H9 (cell line): ENCODE measurements around the gene TLL2. TPM values are rescaled to one million over a fixed set of nuclear protein-coding genes. Genes with fewer than 3 reads are reported as not detected.

ENCODE experiments used
- DNase-seq: peaks from one replicate; pipeline ENCODE4 v3.0.0-alpha.2; 2017
- H2AFZ ChIP-seq: one replicate; pipeline ENCODE4 v1.6.1; 2013; ENCODE audit warnings: mild to moderate bottlenecking, low read length, control low read depth, moderate library complexity
- H2AK5ac ChIP-seq: 2 replicates; pipeline ENCODE4 v1.6.1; 2013; ENCODE audit warnings: low read length, control low read depth, mixed read lengths; ENCODE audit not compliant: insufficient read length
- H2BK120ac ChIP-seq: one replicate; pipeline ENCODE4 v1.6.1; 2013; ENCODE audit warnings: low read depth, mild to moderate bottlenecking, low read length, control low read depth, inconsistent platforms; ENCODE audit not compliant: poor library complexity, severe bottlenecking
- H2BK12ac ChIP-seq: 2 replicates; pipeline ENCODE4 v1.6.1; 2013; ENCODE audit warnings: low read length, control low read depth, mixed read lengths, low read depth; ENCODE audit not compliant: insufficient read length
- H2BK15ac ChIP-seq: 2 replicates; pipeline ENCODE4 v1.6.1; 2013; ENCODE audit warnings: low read depth, low read length, control low read depth
- H2BK20ac ChIP-seq: one replicate; pipeline ENCODE4 v1.6.1; 2013; ENCODE audit warnings: low read depth, mild to moderate bottlenecking, low read length, control low read depth, inconsistent platforms; ENCODE audit not compliant: poor library complexity, severe bottlenecking
- H2BK5ac ChIP-seq: 2 replicates; pipeline ENCODE4 v1.6.1; 2013; ENCODE audit warnings: low read length, control low read depth, mixed read lengths; ENCODE audit not compliant: insufficient read length
- H3K14ac ChIP-seq: 2 replicates; pipeline ENCODE4 v1.6.1; 2013; ENCODE audit warnings: low read length, control low read depth; ENCODE audit not compliant: insufficient read depth
- H3K18ac ChIP-seq: 2 replicates; pipeline ENCODE4 v1.6.1; 2013; ENCODE audit warnings: low read depth, mild to moderate bottlenecking, mixed read lengths, low read length, control low read depth; ENCODE audit not compliant: insufficient read length
- H3K23ac ChIP-seq: 2 replicates; pipeline ENCODE4 v1.6.1; 2013; ENCODE audit warnings: low read length, control low read depth, mixed read lengths, low read depth; ENCODE audit not compliant: insufficient read length
- H3K23me2 ChIP-seq: 2 replicates; pipeline ENCODE4 v1.6.1; 2013; ENCODE audit warnings: low read depth, mild to moderate bottlenecking, mixed read lengths, low read length, control low read depth; ENCODE audit not compliant: insufficient read length, poor library complexity, severe bottlenecking
- H3K27ac ChIP-seq: 2 replicates; pipeline ENCODE4 v1.5.1; 2013; ENCODE audit warnings: low read length, control low read depth, mixed read lengths, low read depth; ENCODE audit not compliant: insufficient read length
- H3K27me3 ChIP-seq: 2 replicates; pipeline ENCODE4 v1.6.1; 2013; ENCODE audit warnings: low read length, control low read depth, inconsistent platforms; ENCODE audit not compliant: insufficient read depth
- H3K4ac ChIP-seq: 2 replicates; pipeline ENCODE4 v1.6.1; 2013; ENCODE audit warnings: low read depth, mild to moderate bottlenecking, control low read depth, inconsistent platforms, low read length, moderate library complexity
- H3K4me1 ChIP-seq: 2 replicates; pipeline ENCODE4 v1.6.1; 2013; ENCODE audit warnings: low read length, control low read depth, inconsistent platforms; ENCODE audit not compliant: insufficient read depth
- H3K4me2 ChIP-seq: 2 replicates; pipeline ENCODE4 v1.6.1; 2013; ENCODE audit warnings: low read length, control low read depth, mixed read lengths; ENCODE audit not compliant: insufficient read length, insufficient read depth
- H3K56ac ChIP-seq: 2 replicates; pipeline ENCODE4 v1.6.1; 2013; ENCODE audit warnings: low read depth, mild to moderate bottlenecking, mixed read lengths, low read length, control low read depth; ENCODE audit not compliant: insufficient read length
- H3K79me1 ChIP-seq: 2 replicates; pipeline ENCODE4 v1.6.1; 2013; ENCODE audit warnings: low read depth, mild to moderate bottlenecking, moderate library complexity, low read length, control low read depth, inconsistent platforms; ENCODE audit not compliant: insufficient read depth, poor library complexity, severe bottlenecking
- H3K79me2 ChIP-seq: 2 replicates; pipeline ENCODE4 v1.6.1; 2013; ENCODE audit warnings: low read length, control low read depth, inconsistent platforms; ENCODE audit not compliant: insufficient read depth
- H3K9ac ChIP-seq: 2 replicates; pipeline ENCODE4 v1.6.1; 2013; ENCODE audit warnings: low read length, control low read depth, mixed read lengths; ENCODE audit not compliant: insufficient read length; ENCODE audit errors: extremely low read depth
- H3K9me3 ChIP-seq: one replicate; pipeline ENCODE4 v1.6.1; 2013; ENCODE audit warnings: low read depth, low read length, inconsistent platforms; ENCODE audit not compliant: control insufficient read depth
- H3T11ph ChIP-seq: one replicate; pipeline ENCODE4 v1.6.1; 2013; ENCODE audit warnings: mild to moderate bottlenecking, low read length, control low read depth, inconsistent platforms
- H4K20me1 ChIP-seq: one replicate; pipeline ENCODE4 v1.6.1; 2013; ENCODE audit not compliant: control insufficient read depth, insufficient read length, insufficient read depth
- H4K5ac ChIP-seq: 2 replicates; pipeline ENCODE4 v1.6.1; 2013; ENCODE audit warnings: low read depth, mild to moderate bottlenecking, mixed read lengths, low read length, control low read depth; ENCODE audit not compliant: insufficient read length
- H4K8ac ChIP-seq: replicated peaks from 2 replicates; pipeline ENCODE4 v1.6.1; 2013; ENCODE audit warnings: low read length, control low read depth, mixed read lengths, low read depth; ENCODE audit not compliant: insufficient read length
- H4K91ac ChIP-seq: 2 replicates; pipeline ENCODE4 v1.6.1; 2013; ENCODE audit warnings: low read depth, mild to moderate bottlenecking, moderate library complexity, mixed read lengths, low read length, control low read depth; ENCODE audit not compliant: insufficient read length
- H3K27ac Mint-ChIP-seq, 3 experiments: 2 replicates in 2 of 3; 3 replicates in 1 of 3; pipeline ENCODE4 v1.8.0; 2020 to 2021; ENCODE audit warnings: mixed read lengths in 3 of 3, mild to moderate bottlenecking in 1 of 3, moderate library complexity in 1 of 3
- H3K27me3 Mint-ChIP-seq: 2 replicates; pipeline ENCODE4 v1.8.0; 2021; ENCODE audit warnings: low read depth, mild to moderate bottlenecking, moderate library complexity, mixed read lengths
- H3K36me3 Mint-ChIP-seq, 3 experiments: 2 replicates in 2 of 3; 3 replicates in 1 of 3; pipeline ENCODE4 v1.8.0; 2020 to 2021; ENCODE audit warnings: low read depth in 3 of 3, mixed read lengths in 3 of 3; ENCODE audit not compliant: insufficient read depth in 1 of 3
- H3K4me1 Mint-ChIP-seq, 2 experiments: 2 replicates each; pipeline ENCODE4 v1.8.0; 2020; ENCODE audit warnings: mixed read lengths in 2 of 2
- H3K4me3 Mint-ChIP-seq, 2 experiments: 2 replicates in 1 of 2; 3 replicates in 1 of 2; pipeline ENCODE4 v1.8.0; 2020 to 2021; ENCODE audit warnings: mild to moderate bottlenecking in 2 of 2, mixed read lengths in 2 of 2, moderate library complexity in 1 of 2
- H3K9me3 Mint-ChIP-seq, 2 experiments: 2 replicates in 1 of 2; 3 replicates in 1 of 2; pipeline ENCODE4 v1.8.0; 2020; ENCODE audit warnings: mild to moderate bottlenecking in 2 of 2, mixed read lengths in 2 of 2, moderate library complexity in 1 of 2
- WGBS: extraction: QIAGEN DNeasy Blood & Tissue Kit; methylation state at CpG from one replicate; pipeline ENCODE4 v1.1.7; 2013; ENCODE audit warnings: missing lambda C conversion rate, low lambda C conversion rate, mixed read lengths; ENCODE audit not compliant: insufficient read length; ENCODE audit errors: extremely low coverage; 5-methylcytosine and 5-hydroxymethylcytosine counted together
- total RNA-seq: library from RNA; stranded (reverse); gene quantifications from 2 replicates; pipeline ENCODE4 v1.2.1, GENCODE V29; 2021
- TF ChIP-seq, protein P1 (sequence below): fragments of 200-600 bp; sonication (generic); conservative IDR thresholded peaks from 3 replicates; pipeline ENCODE4 v1.8.0; 2021; ENCODE audit warnings: antibody characterized with exemption, mild to moderate bottlenecking

TLL2 gene
- total RNA-seq, 1 experiment from 2014 or later, result 1.4 TPM

DNA sequence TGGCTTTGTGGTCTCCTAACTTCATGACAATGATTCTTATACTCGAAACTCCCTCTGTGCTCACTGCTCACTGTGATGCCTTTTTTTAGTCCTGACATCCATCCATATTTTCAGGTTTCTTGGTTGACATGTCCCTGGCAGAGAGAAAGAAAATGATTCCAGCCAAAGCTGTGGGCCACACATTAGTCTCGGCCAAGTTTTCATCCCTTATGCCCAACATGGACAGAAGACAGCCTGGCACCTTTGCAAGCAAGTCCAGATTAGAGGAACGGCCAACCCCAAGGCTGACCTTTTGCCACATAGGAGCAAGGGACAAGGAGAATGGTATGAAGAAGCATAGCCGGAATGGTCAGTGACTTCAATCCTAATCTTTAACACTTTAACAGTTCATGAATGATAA, 146.3 kb downstream of the TLL2 start:
- Histone ChIP-seq H2BK15ac (no peak overlapping the region), H3K56ac (no peak overlapping the region), H4K20me1 (no peaks in the 10 kb centered on the region), H2AFZ (no peak overlapping the region), H3K23me2 (no peaks in the 10 kb centered on the region), H2BK5ac (no peak overlapping the region), H3K4me2 (no peak overlapping the region), H4K5ac (no peak overlapping the region), H2AK5ac (no peak overlapping the region), H3K9me3 (no peaks in the 10 kb centered on the region), H4K91ac (no peak overlapping the region), H2BK12ac (no peak overlapping the region), H3T11ph (no peak overlapping the region), H2BK120ac (no peak overlapping the region), H3K4ac (no peak overlapping the region), H2BK20ac (no peak overlapping the region), H3K79me1 (no peaks in the 10 kb centered on the region), H3K23ac (no peak overlapping the region), H3K9ac (no peak overlapping the region), H3K4me1 (no peaks in the 10 kb centered on the region), H3K27me3 (no peaks in the 10 kb centered on the region), H3K27ac (no peak overlapping the region), H3K79me2 (no peaks in the 10 kb centered on the region), H4K8ac (no peak overlapping the region), H3K18ac (no peak overlapping the region), H3K14ac (no peak overlapping the region)
- Mint-ChIP-seq H3K27me3 (no peaks in the 10 kb centered on the region; the same call in 1 of the 2 replicates), H3K27ac (no peak overlapping the region), H3K36me3 (peaks cover 0 to 2% (median 0%) of the 10 kb centered on the region in 3 experiments; a peak in 1 of 7 replicates), H3K4me1 (peaks cover 4% of the 10 kb centered on the region in 2 experiments), H3K9me3 (no peaks in the 10 kb centered on the region), H3K4me3 (no peak overlapping the region)
- DNase-seq, result no peak
- TF ChIP-seq, protein P1, sequence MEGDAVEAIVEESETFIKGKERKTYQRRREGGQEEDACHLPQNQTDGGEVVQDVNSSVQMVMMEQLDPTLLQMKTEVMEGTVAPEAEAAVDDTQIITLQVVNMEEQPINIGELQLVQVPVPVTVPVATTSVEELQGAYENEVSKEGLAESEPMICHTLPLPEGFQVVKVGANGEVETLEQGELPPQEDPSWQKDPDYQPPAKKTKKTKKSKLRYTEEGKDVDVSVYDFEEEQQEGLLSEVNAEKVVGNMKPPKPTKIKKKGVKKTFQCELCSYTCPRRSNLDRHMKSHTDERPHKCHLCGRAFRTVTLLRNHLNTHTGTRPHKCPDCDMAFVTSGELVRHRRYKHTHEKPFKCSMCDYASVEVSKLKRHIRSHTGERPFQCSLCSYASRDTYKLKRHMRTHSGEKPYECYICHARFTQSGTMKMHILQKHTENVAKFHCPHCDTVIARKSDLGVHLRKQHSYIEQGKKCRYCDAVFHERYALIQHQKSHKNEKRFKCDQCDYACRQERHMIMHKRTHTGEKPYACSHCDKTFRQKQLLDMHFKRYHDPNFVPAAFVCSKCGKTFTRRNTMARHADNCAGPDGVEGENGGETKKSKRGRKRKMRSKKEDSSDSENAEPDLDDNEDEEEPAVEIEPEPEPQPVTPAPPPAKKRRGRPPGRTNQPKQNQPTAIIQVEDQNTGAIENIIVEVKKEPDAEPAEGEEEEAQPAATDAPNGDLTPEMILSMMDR, result no peak
- no CpG with 5 or more reads among the region's 4 CpGs for WGBS
